Endodermal cell (in vitro differentiated cells): ENCODE data around the gene CYB5R3. TPM values are rescaled to one million over a fixed set of nuclear protein-coding genes. Genes with fewer than 3 reads are reported as not detected.
"Not testable (repeated sequence)": the region's sequence is repeated elsewhere in the genome, so short reads cannot be mapped to it uniquely, and the experiment has no call there.

Experiments used
- DNase-seq: peaks from one replicate; pipeline ENCODE4 v3.0.0-alpha.2; 2017
- H3K27ac ChIP-seq: 2 replicates; pipeline ENCODE4 v1.5.1; 2013; ENCODE audit warnings: mild to moderate bottlenecking, low read depth, low read length, moderate library complexity
- H3K27me3 ChIP-seq: 2 replicates; pipeline ENCODE4 v1.6.1; 2013; ENCODE audit warnings: mild to moderate bottlenecking, low read length, moderate library complexity; ENCODE audit not compliant: insufficient read depth, control insufficient read depth, poor library complexity, severe bottlenecking
- H3K36me3 ChIP-seq: 2 replicates; pipeline ENCODE4 v1.7.0; 2013; ENCODE audit warnings: mild to moderate bottlenecking, low read length, moderate library complexity; ENCODE audit not compliant: control insufficient read depth, insufficient read depth
- H3K4me1 ChIP-seq: one replicate; pipeline ENCODE4 v1.7.0; 2013; ENCODE audit warnings: low read length; ENCODE audit not compliant: control insufficient read depth, insufficient read depth
- H3K4me3 ChIP-seq: 2 replicates; pipeline ENCODE4 v1.5.1; 2013; ENCODE audit warnings: mild to moderate bottlenecking, low read length, moderate library complexity
- H3K9ac ChIP-seq: 2 replicates; pipeline ENCODE4 v1.6.1; 2013; ENCODE audit warnings: mild to moderate bottlenecking, low read length, moderate library complexity; ENCODE audit not compliant: poor library complexity, severe bottlenecking; ENCODE audit errors: extremely low read depth
- H3K9me3 ChIP-seq: 2 replicates; pipeline ENCODE4 v1.6.1; 2013; ENCODE audit warnings: mild to moderate bottlenecking, low read length, moderate library complexity; ENCODE audit not compliant: control insufficient read depth
- H3K27ac Mint-ChIP-seq: 2 replicates; pipeline ENCODE4 v1.8.0; 2020; ENCODE audit warnings: mixed read lengths
- H3K27me3 Mint-ChIP-seq: 2 replicates; pipeline ENCODE4 v1.8.0; 2021; ENCODE audit warnings: mild to moderate bottlenecking, mixed read lengths; ENCODE audit not compliant: insufficient read depth
- H3K36me3 Mint-ChIP-seq: 2 replicates; pipeline ENCODE4 v1.8.0; 2020; ENCODE audit warnings: low read depth, mixed read lengths
- H3K4me1 Mint-ChIP-seq: 2 replicates; pipeline ENCODE4 v1.8.0; 2020; ENCODE audit warnings: mixed read lengths
- H3K4me3 Mint-ChIP-seq: 2 replicates; pipeline ENCODE4 v1.8.0; 2020; ENCODE audit warnings: mild to moderate bottlenecking, moderate library complexity, mixed read lengths
- H3K9me3 Mint-ChIP-seq: 2 replicates; pipeline ENCODE4 v1.8.0; 2020; ENCODE audit warnings: mild to moderate bottlenecking, mixed read lengths
- WGBS, 2 experiments: methylation state at CpG; one replicate each; pipeline versions ENCODE4 v1.1.5 to v1.1.7; 2013; ENCODE audit warnings: missing lambda C conversion rate in 2 of 2, mixed read lengths in 1 of 2; ENCODE audit not compliant: insufficient coverage in 1 of 2, insufficient read length in 1 of 2; 5-methylcytosine and 5-hydroxymethylcytosine counted together
- total RNA-seq, 2 donors: library from RNA; stranded (reverse); fragmentation: NEBNext Ultra II Directional in 1 of 2; extraction: Animal tissue kit (Norgen Biotek cat#: 25700) in 1 of 2; gene quantifications; 2 replicates in 1 of 2; 3 replicates in 1 of 2; pipeline ENCODE4 v1.2.1, GENCODE V29; 2021
- TF ChIP-seq, protein P1 (sequence below): fragments of 200-600 bp; sonication (generic); conservative IDR thresholded peaks from 2 replicates; pipeline ENCODE4 v1.5.0; 2021; ENCODE audit warnings: antibody characterized with exemption, mild to moderate bottlenecking

CYB5R3 gene
- total RNA-seq, 2 donors from 2014 or later: 89.5 to 92.4 TPM

DNA sequence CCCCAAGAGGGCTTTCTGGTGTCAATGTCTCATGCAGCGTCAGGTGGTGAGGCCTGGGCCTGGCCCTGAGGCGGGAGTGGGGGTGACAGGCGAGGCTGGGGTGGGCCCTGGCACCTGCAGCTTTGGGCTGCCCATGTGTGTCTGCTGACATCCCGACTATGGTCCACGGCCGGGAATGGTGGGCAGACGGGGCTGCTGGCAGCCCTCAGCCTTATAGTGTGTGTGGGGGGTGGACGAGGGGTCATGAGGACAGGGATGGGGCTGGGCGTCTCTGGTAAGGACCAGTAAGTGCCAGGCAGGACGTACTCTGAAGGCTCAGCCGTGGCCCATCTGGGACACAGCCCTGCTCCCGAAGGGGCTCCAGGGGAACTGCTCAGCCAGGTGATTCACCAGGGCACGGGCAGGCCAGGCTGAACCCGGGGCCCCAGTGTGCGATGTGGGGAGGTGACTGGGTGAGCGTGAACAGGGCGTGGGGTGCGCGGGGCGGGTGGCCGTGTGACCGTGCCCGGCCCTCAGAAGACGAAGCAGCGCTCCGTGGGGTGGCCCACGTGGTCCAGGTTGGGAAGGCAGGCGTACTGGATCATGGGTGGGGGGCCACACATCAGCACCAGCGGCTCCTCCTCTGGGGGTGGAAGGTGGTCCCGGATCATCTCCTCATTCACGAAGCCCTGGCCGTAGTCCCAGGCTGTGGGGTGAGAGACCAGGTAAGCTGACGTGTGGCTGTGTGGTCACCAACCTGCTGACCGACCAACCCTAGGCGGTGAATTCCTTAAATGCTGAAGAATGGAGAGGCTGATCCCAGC, 29.7 kb downstream of the CYB5R3 start:
- Histone ChIP-seq H3K9me3 (no peaks in the 10 kb centered on the region), H3K27me3 (no peaks in the 10 kb centered on the region), H3K36me3 (peaks cover 8% of the 10 kb centered on the region), H3K27ac (no peak overlapping the region), H3K4me1 (no peaks in the 10 kb centered on the region), H3K4me3 (no peak overlapping the region), H3K9ac (no peak overlapping the region)
- no peaks in the 10 kb centered on the region for H3K9me3 Mint-ChIP-seq
- peak overlapping the region; percentile 21 for H3K27ac Mint-ChIP-seq
- peaks cover 10% of the 10 kb centered on the region for H3K4me1 Mint-ChIP-seq
- peaks cover 8% of the 10 kb centered on the region for H3K36me3 Mint-ChIP-seq
- DNase-seq: no peak
- 96 to 98% methylated on average over 27 to 35 of the region's 35 CpGs for WGBS, 2 experiments
- no peaks in the 10 kb centered on the region for H3K27me3 Mint-ChIP-seq
- H3K4me3 Mint-ChIP-seq: no peak overlapping the region
- TF ChIP-seq, protein P1, sequence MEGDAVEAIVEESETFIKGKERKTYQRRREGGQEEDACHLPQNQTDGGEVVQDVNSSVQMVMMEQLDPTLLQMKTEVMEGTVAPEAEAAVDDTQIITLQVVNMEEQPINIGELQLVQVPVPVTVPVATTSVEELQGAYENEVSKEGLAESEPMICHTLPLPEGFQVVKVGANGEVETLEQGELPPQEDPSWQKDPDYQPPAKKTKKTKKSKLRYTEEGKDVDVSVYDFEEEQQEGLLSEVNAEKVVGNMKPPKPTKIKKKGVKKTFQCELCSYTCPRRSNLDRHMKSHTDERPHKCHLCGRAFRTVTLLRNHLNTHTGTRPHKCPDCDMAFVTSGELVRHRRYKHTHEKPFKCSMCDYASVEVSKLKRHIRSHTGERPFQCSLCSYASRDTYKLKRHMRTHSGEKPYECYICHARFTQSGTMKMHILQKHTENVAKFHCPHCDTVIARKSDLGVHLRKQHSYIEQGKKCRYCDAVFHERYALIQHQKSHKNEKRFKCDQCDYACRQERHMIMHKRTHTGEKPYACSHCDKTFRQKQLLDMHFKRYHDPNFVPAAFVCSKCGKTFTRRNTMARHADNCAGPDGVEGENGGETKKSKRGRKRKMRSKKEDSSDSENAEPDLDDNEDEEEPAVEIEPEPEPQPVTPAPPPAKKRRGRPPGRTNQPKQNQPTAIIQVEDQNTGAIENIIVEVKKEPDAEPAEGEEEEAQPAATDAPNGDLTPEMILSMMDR: peak; percentile 21

DNA sequence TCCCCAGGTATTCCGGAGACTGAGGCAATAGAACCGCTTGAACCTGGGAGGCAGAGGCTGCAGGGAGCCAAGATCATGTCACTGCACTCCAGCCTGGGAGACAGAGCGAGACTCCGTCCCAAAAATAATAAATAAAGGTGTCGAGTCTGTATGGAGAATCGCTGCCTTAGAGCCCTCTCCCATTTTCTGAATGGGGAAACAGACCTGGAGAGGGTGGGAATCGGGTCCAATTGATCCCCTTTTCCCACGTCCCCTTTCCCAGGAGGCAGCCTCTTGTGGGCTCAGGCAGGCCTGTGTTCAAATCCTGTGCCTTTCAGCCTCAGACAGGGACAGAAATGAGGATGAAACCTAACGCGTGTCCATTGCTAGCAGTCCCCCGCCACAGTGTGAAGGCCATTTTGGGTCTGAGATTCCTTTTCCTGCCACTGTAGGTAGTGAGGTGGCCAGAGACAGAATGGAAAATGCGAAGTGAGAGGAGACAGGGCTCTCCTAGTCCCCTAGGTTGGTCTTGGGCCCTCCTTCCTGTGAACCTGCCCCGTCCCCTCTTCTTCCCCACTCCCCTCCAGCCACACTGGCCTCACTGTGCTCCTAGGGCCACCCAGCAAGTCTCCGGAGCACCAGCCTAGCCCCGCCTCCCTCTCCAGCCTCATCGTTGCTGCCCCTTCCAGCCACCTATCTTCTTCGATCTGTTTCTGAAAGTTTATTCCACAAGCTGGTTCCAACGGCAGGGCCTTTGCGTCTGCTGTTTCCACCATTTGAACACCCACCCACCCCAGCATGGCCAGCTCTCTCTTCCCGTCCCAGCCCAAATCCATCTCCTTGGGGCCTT, 31.8 kb downstream of the CYB5R3 start:
- no peak for DNase-seq
- 78 to 87% methylated on average over 12 to 20 of the region's 20 CpGs for WGBS, 2 experiments
- Mint-ChIP-seq H3K4me1 (peaks cover 20% of the 10 kb centered on the region), H3K36me3 (peaks cover 14% of the 10 kb centered on the region), H3K9me3 (no peaks in the 10 kb centered on the region), H3K4me3 (no peak overlapping the region), H3K27ac (peak overlapping the region; percentile 45), H3K27me3 (no peaks in the 10 kb centered on the region)
- Histone ChIP-seq H3K27ac (no peak overlapping the region), H3K9me3 (no peaks in the 10 kb centered on the region), H3K4me3 (no peak overlapping the region), H3K36me3 (peaks cover 12% of the 10 kb centered on the region), H3K4me1 (peaks cover 5% of the 10 kb centered on the region), H3K9ac (no peak overlapping the region), H3K27me3 (no peaks in the 10 kb centered on the region)
- TF ChIP-seq, protein P1: no peak

DNA sequence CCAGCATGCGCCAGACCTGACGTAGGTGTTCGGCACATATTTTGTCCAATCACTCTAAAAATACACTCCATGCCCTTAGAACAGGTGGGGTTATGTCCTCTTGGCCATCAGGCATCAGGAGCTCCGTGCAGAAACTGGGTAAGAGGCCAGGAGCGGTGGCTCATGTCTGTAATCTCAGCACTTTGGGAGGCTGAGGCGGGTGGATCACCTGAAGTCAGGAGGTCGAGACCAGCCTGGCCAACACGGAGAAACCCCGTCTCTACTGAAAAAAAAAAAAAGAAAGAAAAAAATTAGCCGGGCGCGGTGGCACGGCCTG, 33.4 kb downstream of the CYB5R3 start:
- DNase-seq, H3K27me3 Mint-ChIP-seq, H3K9me3 Mint-ChIP-seq, H3K27me3 ChIP-seq, H3K9me3 ChIP-seq, H3K4me1 ChIP-seq, H3K4me3 ChIP-seq: not testable (repeated sequence)
- Histone ChIP-seq H3K9ac (peak overlapping the region; percentile 1), H3K27ac (peak overlapping the region; percentile 100), H3K36me3 (peaks cover 24% of the 10 kb centered on the region)
- WGBS, 2 experiments: 75 to 83% methylated on average over 5 to 13 of the region's 13 CpGs
- H3K4me1 Mint-ChIP-seq: peaks cover 31% of the 10 kb centered on the region
- H3K4me3 Mint-ChIP-seq: peak overlapping the region; percentile 84
- peaks cover 25% of the 10 kb centered on the region for H3K36me3 Mint-ChIP-seq
- H3K27ac Mint-ChIP-seq: peak overlapping the region; percentile 100
